Endometrial microvascular endothelial cells (primary cell): ENCODE measurements around the gene GRAMD4. TPM values are rescaled to one million over a fixed set of nuclear protein-coding genes. Genes with fewer than 3 reads are reported as not detected.

Experiments
- in situ Hi-C: cut with HindIII; loops from 2 replicates; pipeline ENCODE4 v1.10.0; 2017; ENCODE audit warnings: low sequenced_read_pairs, low pct_unique_long_range_greater_than_20kb; ENCODE audit errors: inconsistent ontology term
- total RNA-seq: library from RNA; depleted of rRNA; stranded (reverse); fragments of >200 nt; gene quantifications from one replicate; pipeline ENCODE4 v1.2.3, GENCODE V29; 2015; ENCODE audit errors: inconsistent ontology term

GRAMD4 gene
- total RNA-seq, 1 donor from 2014 or later, result 10.7 TPM

GRCh38 chr22:46660604-46661201, 40.5 kb downstream of the GRAMD4 start:
- in situ Hi-C loops, result no loop called here

- in situ Hi-C loops, result no loop called here
Observed at GRCh38 chr22:46661221-46661851, 41.1 kb downstream of the GRAMD4 start.

- in situ Hi-C loops, result no loop called here
Observed at GRCh38 chr22:46662226-46662625, 42.0 kb downstream of the GRAMD4 start.

- in situ Hi-C loops, result no loop called here
Observed at GRCh38 chr22:46663001-46663400, 42.8 kb downstream of the GRAMD4 start.

- in situ Hi-C loops, result no loop called here
Observed at GRCh38 chr22:46663436-46664100, 43.4 kb downstream of the GRAMD4 start.

GRCh38 chr22:46664301-46664855, 44.2 kb downstream of the GRAMD4 start:
- in situ Hi-C loops, result no loop called here

- in situ Hi-C loops, result no loop called here
Observed at GRCh38 chr22:46665151-46665695, 45.0 kb downstream of the GRAMD4 start.

- in situ Hi-C loops, result no loop called here
Observed at GRCh38 chr22:46665751-46666280, 45.6 kb downstream of the GRAMD4 start.

GRCh38 chr22:46666577-46667244, 46.5 kb downstream of the GRAMD4 start:
- in situ Hi-C loops, result no loop called here

GRCh38 chr22:46667245-46667623, 47.0 kb downstream of the GRAMD4 start:
- in situ Hi-C loops, result no loop called here

- in situ Hi-C loops, result no loop called here
Observed at GRCh38 chr22:46668116-46668515, 47.9 kb downstream of the GRAMD4 start.

GRCh38 chr22:46669201-46669600, 49.0 kb downstream of the GRAMD4 start:
- in situ Hi-C loops, result no loop called here

- in situ Hi-C loops, result no loop called here
Observed at GRCh38 chr22:46671824-46672432, 51.7 kb downstream of the GRAMD4 start.

- in situ Hi-C loops, result no loop called here
Observed at GRCh38 chr22:46672731-46673130, 52.5 kb downstream of the GRAMD4 start.

- in situ Hi-C loops, result no loop called here
Observed at GRCh38 chr22:46673205-46673604, 53.0 kb downstream of the GRAMD4 start.

- in situ Hi-C loops, result no loop called here
Observed at GRCh38 chr22:46673662-46674236, 53.6 kb downstream of the GRAMD4 start.

GRCh38 chr22:46674367-46674781, 54.2 kb downstream of the GRAMD4 start:
- in situ Hi-C loops, result no loop called here

- in situ Hi-C loops, result no loop called here
Observed at GRCh38 chr22:46674906-46675305, 54.7 kb downstream of the GRAMD4 start.
